H1 (cell line): ENCODE data around the gene NEDD1.

Source experiments
- CHD2 ChIP-seq: IDR thresholded peaks from 2 replicates; pipeline ENCODE4 v1.6.1; 2012; ENCODE audit warnings: low read length, improper control_type of control experiment
- HDAC6 ChIP-seq: IDR thresholded peaks from one replicate; pipeline ENCODE4 v1.7.1; 2012; ENCODE audit warnings: low read depth, mild to moderate bottlenecking, inconsistent platforms, low read length, moderate library complexity
- MAX ChIP-seq: IDR thresholded peaks from 2 replicates; pipeline ENCODE4 v1.6.1; 2012; ENCODE audit warnings: inconsistent platforms
- PHF8 ChIP-seq: fragments of 200-600 bp; sonication (generic); conservative IDR thresholded peaks from 2 replicates; pipeline ENCODE4 v1.7.1; 2012; ENCODE audit warnings: low read depth, mild to moderate bottlenecking, inconsistent platforms, low read length, moderate library complexity
- RNF2 ChIP-seq: fragments of 200-900, 300-1000 bp; sonication (generic); IDR thresholded peaks from 2 replicates; pipeline ENCODE4 v1.7.1; 2016; ENCODE audit warnings: borderline replicate concordance, low read depth, mild to moderate bottlenecking, antibody characterized with exemption, low read length; ENCODE audit not compliant: poor library complexity, severe bottlenecking; ENCODE audit errors: missing control alignments
- USF2 ChIP-seq: IDR thresholded peaks from 2 replicates; pipeline ENCODE4 v1.6.1; 2011; ENCODE audit warnings: low read length, improper control_type of control experiment
- TF ChIP-seq, protein P1 (sequence below), 3 experiments: IDR thresholded peaks; 1 replicate in 2 of 3; 2 replicates in 1 of 3; pipeline versions ENCODE4 v1.5.1 to v1.6.1; 2011; ENCODE audit warnings: low read length in 3 of 3, mild to moderate bottlenecking in 3 of 3, inconsistent platforms in 2 of 3, low read depth in 1 of 3, moderate library complexity in 1 of 3; ENCODE audit not compliant: insufficient read depth in 1 of 3; ENCODE audit errors: control extremely low read depth in 1 of 3
- TF ChIP-seq, protein P2 (sequence below): IDR thresholded peaks from 2 replicates; pipeline ENCODE4 v1.6.1; 2011; ENCODE audit warnings: low read depth, mild to moderate bottlenecking, low read length; ENCODE audit not compliant: insufficient read depth

GRCh38 chr12:96890331-96890730 lies 16.7 kb upstream of the NEDD1 start:
- TF ChIP-seq PHF8 (no peak), MAX (no peak), HDAC6 (no peak), RNF2 (no peak), USF2 (no peak), CHD2 (no peak)
- TF ChIP-seq, protein P1, sequence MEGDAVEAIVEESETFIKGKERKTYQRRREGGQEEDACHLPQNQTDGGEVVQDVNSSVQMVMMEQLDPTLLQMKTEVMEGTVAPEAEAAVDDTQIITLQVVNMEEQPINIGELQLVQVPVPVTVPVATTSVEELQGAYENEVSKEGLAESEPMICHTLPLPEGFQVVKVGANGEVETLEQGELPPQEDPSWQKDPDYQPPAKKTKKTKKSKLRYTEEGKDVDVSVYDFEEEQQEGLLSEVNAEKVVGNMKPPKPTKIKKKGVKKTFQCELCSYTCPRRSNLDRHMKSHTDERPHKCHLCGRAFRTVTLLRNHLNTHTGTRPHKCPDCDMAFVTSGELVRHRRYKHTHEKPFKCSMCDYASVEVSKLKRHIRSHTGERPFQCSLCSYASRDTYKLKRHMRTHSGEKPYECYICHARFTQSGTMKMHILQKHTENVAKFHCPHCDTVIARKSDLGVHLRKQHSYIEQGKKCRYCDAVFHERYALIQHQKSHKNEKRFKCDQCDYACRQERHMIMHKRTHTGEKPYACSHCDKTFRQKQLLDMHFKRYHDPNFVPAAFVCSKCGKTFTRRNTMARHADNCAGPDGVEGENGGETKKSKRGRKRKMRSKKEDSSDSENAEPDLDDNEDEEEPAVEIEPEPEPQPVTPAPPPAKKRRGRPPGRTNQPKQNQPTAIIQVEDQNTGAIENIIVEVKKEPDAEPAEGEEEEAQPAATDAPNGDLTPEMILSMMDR (IDR thresholded peaks at IDR 0.05; ENCODE audit: control extremely low read depth in 1 of 3, insufficient read depth in 1 of 3, low read depth in 1 of 3, low read length in 3 of 3), result no peak
- TF ChIP-seq, protein P2, sequence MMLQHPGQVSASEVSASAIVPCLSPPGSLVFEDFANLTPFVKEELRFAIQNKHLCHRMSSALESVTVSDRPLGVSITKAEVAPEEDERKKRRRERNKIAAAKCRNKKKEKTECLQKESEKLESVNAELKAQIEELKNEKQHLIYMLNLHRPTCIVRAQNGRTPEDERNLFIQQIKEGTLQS, result no peak
